Measurements from ENCODE around the gene HLA-DRB5. TPM values are rescaled to one million over a fixed set of nuclear protein-coding genes. Genes with fewer than 3 reads are reported as not detected.

The HLA-DRB5 gene
- total RNA-seq, 1 donor from 2014 or later: 4.7 TPM

DNA sequence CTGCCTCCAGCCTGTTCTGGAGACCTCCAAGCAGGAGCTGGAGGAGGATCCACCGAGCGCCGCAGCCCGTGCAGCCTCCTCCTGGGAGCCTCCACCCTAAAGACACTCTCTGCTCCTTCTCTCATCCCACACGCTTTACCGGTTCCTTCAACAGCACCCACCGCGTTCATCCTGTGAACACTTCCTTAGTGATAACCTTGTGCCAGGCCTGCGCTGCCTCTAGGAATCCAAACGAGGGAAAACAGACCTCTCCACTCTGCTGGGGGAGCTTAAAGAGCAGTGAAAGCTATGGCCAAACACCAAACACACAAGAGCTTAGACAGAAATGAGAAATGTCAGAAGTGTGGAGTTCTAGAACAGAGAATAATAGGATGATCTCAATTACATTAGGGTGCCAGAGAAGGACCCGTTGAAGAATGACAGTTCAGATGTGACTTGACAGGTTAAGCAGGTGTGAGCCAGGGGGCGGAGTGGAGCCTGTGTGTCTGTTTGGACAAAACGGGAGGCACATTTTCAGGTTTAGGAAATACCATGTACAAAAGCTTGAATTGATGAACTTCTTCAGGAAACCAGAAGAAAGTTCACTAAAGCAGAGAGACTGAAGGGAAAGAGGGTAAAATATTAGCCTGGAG lies 28.5 kb upstream of the HLA-DRB5 start:
- intact Hi-C loops (cut with DNase I): no loop called here
- H3K36me3 ChIP-seq: no peaks in the 10 kb centered on the region
- no peak overlapping the region for H3K4me3 ChIP-seq
- no peak overlapping the region for H3K27ac ChIP-seq
- no peaks in the 10 kb centered on the region for H3K27me3 ChIP-seq
- no peaks in the 10 kb centered on the region for H3K9me3 ChIP-seq
- no peak for DNase-seq (ENCODE audit: extremely low spot score in 2 of 2)
- no peaks in the 10 kb centered on the region for H3K4me1 ChIP-seq
- no peak for TF ChIP-seq POLR2AphosphoS5 (IDR thresholded peaks at IDR 0.05; ENCODE audit: insufficient read depth in 1 of 2, low read depth in 1 of 2)
- TF ChIP-seq, protein P1, sequence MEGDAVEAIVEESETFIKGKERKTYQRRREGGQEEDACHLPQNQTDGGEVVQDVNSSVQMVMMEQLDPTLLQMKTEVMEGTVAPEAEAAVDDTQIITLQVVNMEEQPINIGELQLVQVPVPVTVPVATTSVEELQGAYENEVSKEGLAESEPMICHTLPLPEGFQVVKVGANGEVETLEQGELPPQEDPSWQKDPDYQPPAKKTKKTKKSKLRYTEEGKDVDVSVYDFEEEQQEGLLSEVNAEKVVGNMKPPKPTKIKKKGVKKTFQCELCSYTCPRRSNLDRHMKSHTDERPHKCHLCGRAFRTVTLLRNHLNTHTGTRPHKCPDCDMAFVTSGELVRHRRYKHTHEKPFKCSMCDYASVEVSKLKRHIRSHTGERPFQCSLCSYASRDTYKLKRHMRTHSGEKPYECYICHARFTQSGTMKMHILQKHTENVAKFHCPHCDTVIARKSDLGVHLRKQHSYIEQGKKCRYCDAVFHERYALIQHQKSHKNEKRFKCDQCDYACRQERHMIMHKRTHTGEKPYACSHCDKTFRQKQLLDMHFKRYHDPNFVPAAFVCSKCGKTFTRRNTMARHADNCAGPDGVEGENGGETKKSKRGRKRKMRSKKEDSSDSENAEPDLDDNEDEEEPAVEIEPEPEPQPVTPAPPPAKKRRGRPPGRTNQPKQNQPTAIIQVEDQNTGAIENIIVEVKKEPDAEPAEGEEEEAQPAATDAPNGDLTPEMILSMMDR (IDR thresholded peaks at IDR 0.05): no peak
- no peak for TF ChIP-seq POLR2A (IDR thresholded peaks at IDR 0.05)

DNA sequence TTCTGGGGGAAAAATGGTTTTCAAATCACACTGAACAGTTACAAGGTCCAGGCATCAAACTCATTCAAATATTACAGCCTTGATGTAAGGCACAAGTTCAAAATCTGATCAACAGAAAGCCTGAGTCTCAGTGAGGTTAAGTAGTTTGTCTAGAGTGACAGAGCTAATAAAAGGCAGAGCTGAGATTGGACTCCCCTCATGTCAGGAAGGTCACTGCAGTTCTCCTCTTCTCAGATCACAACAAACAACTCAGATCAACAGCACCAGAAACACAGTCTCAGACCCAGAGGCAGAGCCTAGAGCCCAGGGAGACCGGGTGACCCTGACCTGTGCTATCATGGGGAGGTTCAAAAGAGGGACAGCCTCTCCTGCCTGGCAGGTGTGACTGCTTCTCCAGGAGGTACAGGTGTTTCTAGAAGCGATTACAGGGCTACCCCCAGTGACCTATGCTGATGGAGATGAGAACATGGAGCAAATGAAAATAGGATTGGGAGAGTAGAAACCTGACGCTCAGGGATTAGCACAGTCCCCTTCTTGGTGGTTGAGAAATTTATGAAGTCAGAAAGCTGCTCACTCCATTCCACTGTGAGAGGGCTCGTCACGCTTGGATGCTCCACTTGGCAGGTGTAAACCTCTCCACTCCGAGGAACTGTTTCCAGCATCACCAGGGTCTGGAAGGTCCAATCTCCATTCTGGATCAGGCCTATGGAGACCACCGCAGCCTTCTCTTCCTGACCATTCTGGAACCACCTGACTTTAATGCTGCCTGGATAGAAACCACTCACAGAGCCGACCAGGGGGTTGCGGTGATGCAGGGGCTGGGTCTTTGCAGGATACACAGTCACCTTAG lies 24.3 kb upstream of the HLA-DRB5 start:
- H3K4me3 ChIP-seq: no peak overlapping the region
- no peaks in the 10 kb centered on the region for H3K9me3 ChIP-seq
- H3K36me3 ChIP-seq: no peaks in the 10 kb centered on the region
- no peaks in the 10 kb centered on the region for H3K27me3 ChIP-seq
- intact Hi-C loops (cut with DNase I): no loop called here
- no peaks in the 10 kb centered on the region for H3K4me1 ChIP-seq
- no peak overlapping the region for H3K27ac ChIP-seq
- no peak for DNase-seq (ENCODE audit: extremely low spot score in 2 of 2)
- TF ChIP-seq, protein P1 (IDR thresholded peaks at IDR 0.05): no peak
- TF ChIP-seq POLR2AphosphoS5 (IDR thresholded peaks at IDR 0.05; ENCODE audit: insufficient read depth in 1 of 2, low read depth in 1 of 2) (no peak), POLR2A (IDR thresholded peaks at IDR 0.05) (no peak)

DNA sequence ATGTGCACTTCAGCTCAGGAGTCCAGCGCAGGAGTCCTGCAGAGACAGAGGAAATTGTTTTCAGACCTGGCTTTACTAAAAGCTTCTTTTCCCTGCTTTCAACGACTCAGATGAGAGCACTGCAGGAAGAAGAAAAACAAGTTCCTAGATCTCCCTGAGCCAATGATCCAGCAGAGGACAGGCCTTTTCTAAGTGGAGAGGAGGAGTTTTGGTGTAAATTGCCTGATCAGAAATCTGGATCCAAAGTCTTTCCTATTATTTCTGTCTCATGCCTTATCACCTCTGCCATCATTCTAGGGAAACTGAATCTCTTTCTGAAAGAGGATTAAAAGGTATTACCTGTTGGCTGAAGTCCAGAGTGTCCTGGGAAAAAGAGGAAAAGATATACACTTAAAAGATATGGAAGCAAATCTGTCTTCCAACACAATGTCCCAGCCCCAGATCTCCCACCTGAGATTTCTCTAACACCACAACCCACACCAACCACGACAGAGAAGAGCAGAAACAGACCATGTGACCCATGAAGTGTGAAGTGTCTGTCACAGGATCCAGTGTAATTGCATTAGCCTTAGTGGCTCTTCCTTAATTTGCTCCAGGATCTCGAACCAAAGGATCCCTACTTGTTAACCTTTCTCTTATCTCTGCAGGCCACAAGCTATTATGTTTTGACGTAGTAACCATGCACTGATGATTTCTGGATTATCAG lies 23.1 kb upstream of the HLA-DRB5 start:
- TF ChIP-seq POLR2A (IDR thresholded peaks at IDR 0.05) (no peak), POLR2AphosphoS5 (IDR thresholded peaks at IDR 0.05; ENCODE audit: insufficient read depth in 1 of 2, low read depth in 1 of 2) (no peak)
- TF ChIP-seq, protein P1 (IDR thresholded peaks at IDR 0.05): no peak
- H3K9me3 ChIP-seq: no peaks in the 10 kb centered on the region
- no peak for DNase-seq (ENCODE audit: extremely low spot score in 2 of 2)
- no peak overlapping the region for H3K4me3 ChIP-seq
- intact Hi-C loops (cut with DNase I): no loop called here
- no peaks in the 10 kb centered on the region for H3K4me1 ChIP-seq
- H3K27me3 ChIP-seq: no peaks in the 10 kb centered on the region
- H3K36me3 ChIP-seq: no peaks in the 10 kb centered on the region
- no peak overlapping the region for H3K27ac ChIP-seq

DNA sequence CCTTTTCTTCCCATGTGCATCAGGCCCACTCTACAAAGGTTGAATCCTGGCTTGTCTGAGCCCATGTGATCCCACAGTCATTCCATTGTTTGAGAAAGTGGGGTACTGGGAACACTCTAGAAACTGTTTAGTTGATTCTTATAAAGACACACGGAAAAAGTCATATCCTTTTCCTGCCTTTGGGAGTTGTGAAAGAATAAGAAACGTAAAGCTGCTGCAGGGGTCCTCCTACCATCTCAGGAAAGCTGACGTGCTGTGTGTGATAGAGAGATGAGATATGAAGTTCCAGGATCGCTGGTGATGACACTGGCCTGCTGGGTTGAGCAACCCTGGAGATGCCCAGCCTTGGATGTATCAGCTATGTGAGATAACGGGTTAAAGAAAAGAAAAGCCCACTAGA lies 21.3 kb upstream of the HLA-DRB5 start:
- TF ChIP-seq, protein P1 (IDR thresholded peaks at IDR 0.05): no peak
- TF ChIP-seq POLR2A (IDR thresholded peaks at IDR 0.05) (no peak), POLR2AphosphoS5 (IDR thresholded peaks at IDR 0.05; ENCODE audit: insufficient read depth in 1 of 2, low read depth in 1 of 2) (no peak)
- no peaks in the 10 kb centered on the region for H3K27me3 ChIP-seq
- no peak for DNase-seq (ENCODE audit: extremely low spot score in 2 of 2)
- no peaks in the 10 kb centered on the region for H3K9me3 ChIP-seq
- H3K4me3 ChIP-seq: no peak overlapping the region
- H3K27ac ChIP-seq: no peak overlapping the region
- intact Hi-C loops (cut with DNase I): no loop called here
- H3K4me1 ChIP-seq: no peaks in the 10 kb centered on the region
- no peaks in the 10 kb centered on the region for H3K36me3 ChIP-seq
